Measurements from ENCODE around the gene ZDHHC3. TPM values are rescaled to one million over a fixed set of nuclear protein-coding genes. Genes with fewer than 3 reads are reported as not detected.

ZDHHC3 gene
- total and polyA plus RNA-seq, 9 donors = 39.1 to 47.6 (median 42.4) TPM

DNA sequence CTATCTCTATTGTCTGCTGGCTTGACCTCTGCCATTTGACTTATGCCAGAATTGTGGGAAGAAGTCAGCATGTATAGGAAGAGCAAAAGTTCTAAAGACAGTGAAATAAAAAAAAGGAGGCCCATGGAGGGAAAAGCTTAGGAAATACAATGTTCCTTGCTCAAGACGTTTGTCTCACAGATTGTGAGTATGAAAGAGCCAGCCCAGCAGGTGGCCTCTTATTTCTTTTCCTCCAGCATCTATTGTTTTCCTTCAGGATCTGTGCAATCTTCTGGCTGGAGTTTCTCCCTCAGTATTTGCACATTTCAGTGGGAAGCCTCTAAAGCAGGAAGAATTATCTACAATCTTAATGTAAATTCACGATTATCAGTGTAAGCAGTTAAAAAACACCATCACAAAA, 43.7 kb downstream of the ZDHHC3 start:
- Histone ChIP-seq H3K9me3 (replicated peaks; ENCODE audit: control insufficient read depth, low read depth, low read length) (no peaks in the 10 kb centered on the region), H3K27ac (ENCODE audit: low read length) (no peak overlapping the region), H3K4me3 (ENCODE audit: low read length) (no peak overlapping the region), H3K27me3 (ENCODE audit: control insufficient read depth, insufficient read depth, low read length) (no peaks in the 10 kb centered on the region), H3K4me1 (ENCODE audit: control insufficient read depth, insufficient read depth, low read length) (peaks cover 3% of the 10 kb centered on the region), H3K36me3 (ENCODE audit: control insufficient read depth, insufficient read depth, low read length) (peaks cover 63% of the 10 kb centered on the region)
- no peak for DNase-seq
- WGBS (ENCODE audit: insufficient coverage) = no CpG with 5 or more reads among the region's 2 CpGs

DNA sequence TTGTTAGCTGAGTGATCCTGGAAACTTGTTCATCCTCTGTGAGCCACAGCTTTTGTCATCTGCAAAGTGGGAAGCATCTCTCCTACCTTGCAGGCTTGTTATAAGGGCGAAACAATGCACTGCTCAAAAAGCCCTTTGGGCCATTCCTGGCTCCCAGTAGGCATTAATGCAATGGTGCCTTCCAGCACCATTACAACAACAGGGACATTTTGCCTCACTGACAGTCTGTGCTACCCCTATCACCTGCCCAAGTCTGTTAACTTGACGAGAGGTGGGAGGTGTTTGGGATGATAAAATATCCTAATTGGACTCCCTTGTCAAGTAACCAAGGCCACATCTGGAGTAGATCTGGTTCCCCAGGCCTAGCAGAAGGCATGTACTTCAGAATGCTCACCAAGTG, 44.2 kb downstream of the ZDHHC3 start:
- H3K9me3 ChIP-seq (replicated peaks; ENCODE audit: control insufficient read depth, low read depth, low read length) = no peaks in the 10 kb centered on the region
- no peak overlapping the region for H3K27ac ChIP-seq (ENCODE audit: low read length)
- peaks cover 68% of the 10 kb centered on the region for H3K36me3 ChIP-seq (ENCODE audit: control insufficient read depth, insufficient read depth, low read length)
- peaks cover 3% of the 10 kb centered on the region for H3K4me1 ChIP-seq (ENCODE audit: control insufficient read depth, insufficient read depth, low read length)
- H3K4me3 ChIP-seq (ENCODE audit: low read length) = no peak overlapping the region
- WGBS (ENCODE audit: insufficient coverage) = no CpG with 5 or more reads among the region's 2 CpGs
- no peak for DNase-seq
- no peaks in the 10 kb centered on the region for H3K27me3 ChIP-seq (ENCODE audit: control insufficient read depth, insufficient read depth, low read length)

- H3K27ac ChIP-seq (ENCODE audit: low read length) = no peak overlapping the region
- H3K4me3 ChIP-seq (ENCODE audit: low read length) = no peak overlapping the region
- peaks cover 72% of the 10 kb centered on the region for H3K36me3 ChIP-seq (ENCODE audit: control insufficient read depth, insufficient read depth, low read length)
- H3K27me3 ChIP-seq (ENCODE audit: control insufficient read depth, insufficient read depth, low read length) = no peaks in the 10 kb centered on the region
- no peak for DNase-seq
- peaks cover 3% of the 10 kb centered on the region for H3K4me1 ChIP-seq (ENCODE audit: control insufficient read depth, insufficient read depth, low read length)
- WGBS (ENCODE audit: insufficient coverage) = 80% methylated on average over 1 of the region's 2 CpGs
- H3K9me3 ChIP-seq (replicated peaks; ENCODE audit: control insufficient read depth, low read depth, low read length) = no peaks in the 10 kb centered on the region
These were observed 45.1 kb downstream of the ZDHHC3 start for GRCh38 chr3:44930911-44931310.

- H3K27ac ChIP-seq (ENCODE audit: low read length) = no peak overlapping the region
- peaks cover 3% of the 10 kb centered on the region for H3K4me1 ChIP-seq (ENCODE audit: control insufficient read depth, insufficient read depth, low read length)
- no peak overlapping the region for H3K4me3 ChIP-seq (ENCODE audit: low read length)
- H3K36me3 ChIP-seq (ENCODE audit: control insufficient read depth, insufficient read depth, low read length) = peaks cover 73% of the 10 kb centered on the region
- WGBS (ENCODE audit: insufficient coverage) = 100% methylated on average over 1 of the region's 5 CpGs
- no peaks in the 10 kb centered on the region for H3K9me3 ChIP-seq (replicated peaks; ENCODE audit: control insufficient read depth, low read depth, low read length)
- DNase-seq = no peak
- no peaks in the 10 kb centered on the region for H3K27me3 ChIP-seq (ENCODE audit: control insufficient read depth, insufficient read depth, low read length)
These were observed 46.2 kb downstream of the ZDHHC3 start for GRCh38 chr3:44929782-44930181.

GRCh38 chr3:44927371-44927770, 48.6 kb downstream of the ZDHHC3 start:
- DNase-seq = no peak
- no peaks in the 10 kb centered on the region for H3K27me3 ChIP-seq (ENCODE audit: control insufficient read depth, insufficient read depth, low read length)
- no peak overlapping the region for H3K27ac ChIP-seq (ENCODE audit: low read length)
- WGBS (ENCODE audit: insufficient coverage) = 93% methylated on average over 6 of the region's 7 CpGs
- peaks cover 59% of the 10 kb centered on the region for H3K36me3 ChIP-seq (ENCODE audit: control insufficient read depth, insufficient read depth, low read length)
- no peak overlapping the region for H3K4me3 ChIP-seq (ENCODE audit: low read length)
- H3K4me1 ChIP-seq (ENCODE audit: control insufficient read depth, insufficient read depth, low read length) = no peaks in the 10 kb centered on the region
- no peaks in the 10 kb centered on the region for H3K9me3 ChIP-seq (replicated peaks; ENCODE audit: control insufficient read depth, low read depth, low read length)

- Histone ChIP-seq H3K27ac (ENCODE audit: low read length) (no peak overlapping the region), H3K9me3 (replicated peaks; ENCODE audit: control insufficient read depth, low read depth, low read length) (no peaks in the 10 kb centered on the region), H3K4me1 (ENCODE audit: control insufficient read depth, insufficient read depth, low read length) (no peaks in the 10 kb centered on the region), H3K27me3 (ENCODE audit: control insufficient read depth, insufficient read depth, low read length) (no peaks in the 10 kb centered on the region), H3K36me3 (ENCODE audit: control insufficient read depth, insufficient read depth, low read length) (peaks cover 59% of the 10 kb centered on the region), H3K4me3 (ENCODE audit: low read length) (no peak overlapping the region)
- 98% methylated on average over 6 of the region's 7 CpGs for WGBS (ENCODE audit: insufficient coverage)
- no peak for DNase-seq
These were observed 49.1 kb downstream of the ZDHHC3 start for GRCh38 chr3:44926921-44927320.

- Histone ChIP-seq H3K4me1 (ENCODE audit: control insufficient read depth, insufficient read depth, low read length) (no peaks in the 10 kb centered on the region), H3K27ac (ENCODE audit: low read length) (no peak overlapping the region), H3K27me3 (ENCODE audit: control insufficient read depth, insufficient read depth, low read length) (no peaks in the 10 kb centered on the region), H3K4me3 (ENCODE audit: low read length) (no peak overlapping the region), H3K36me3 (ENCODE audit: control insufficient read depth, insufficient read depth, low read length) (peaks cover 57% of the 10 kb centered on the region), H3K9me3 (replicated peaks; ENCODE audit: control insufficient read depth, low read depth, low read length) (no peaks in the 10 kb centered on the region)
- no peak for DNase-seq
- WGBS (ENCODE audit: insufficient coverage) = 96% methylated on average over 4 of the region's 10 CpGs
These were observed 49.8 kb downstream of the ZDHHC3 start for GRCh38 chr3:44926172-44926571.

DNA sequence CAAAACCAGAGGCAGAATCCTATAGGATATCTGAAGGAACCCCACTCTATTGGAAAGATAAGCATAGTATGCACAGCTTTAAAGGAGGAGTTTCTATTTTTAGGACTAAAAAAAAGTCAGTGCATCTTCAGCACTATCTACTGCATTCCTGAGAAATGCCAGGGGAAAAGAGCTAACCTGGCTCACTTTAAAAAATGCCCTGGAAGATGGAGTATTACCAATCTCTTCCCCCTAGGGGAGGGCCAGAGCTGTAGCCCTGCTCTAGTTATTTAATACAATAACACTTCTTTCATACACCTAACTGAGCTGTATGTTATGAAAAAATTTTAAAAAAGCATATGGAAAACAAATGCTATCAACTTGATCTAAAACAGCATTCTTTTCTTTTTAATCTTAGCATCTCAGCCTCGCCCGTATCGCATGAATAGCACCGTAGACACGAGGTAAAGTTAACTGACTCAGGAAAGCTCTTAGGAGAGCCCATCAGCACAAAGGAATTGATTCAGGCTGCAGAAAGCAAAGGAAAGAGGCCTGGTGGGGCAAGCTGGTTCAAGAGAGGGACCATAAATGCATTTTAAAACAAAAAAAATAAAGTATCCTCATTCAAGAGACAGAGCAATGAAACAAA, 51.4 kb downstream of the ZDHHC3 start:
- Histone ChIP-seq H3K4me1 (ENCODE audit: control insufficient read depth, insufficient read depth, low read length) (no peaks in the 10 kb centered on the region), H3K27ac (ENCODE audit: low read length) (no peak overlapping the region), H3K36me3 (ENCODE audit: control insufficient read depth, insufficient read depth, low read length) (peaks cover 53% of the 10 kb centered on the region), H3K4me3 (ENCODE audit: low read length) (no peak overlapping the region), H3K27me3 (ENCODE audit: control insufficient read depth, insufficient read depth, low read length) (no peaks in the 10 kb centered on the region), H3K9me3 (replicated peaks; ENCODE audit: control insufficient read depth, low read depth, low read length) (no peaks in the 10 kb centered on the region)
- 93% methylated on average over 3 of the region's 5 CpGs for WGBS (ENCODE audit: insufficient coverage)
- DNase-seq = no peak

- DNase-seq = peak; percentile 32
- no peaks in the 10 kb centered on the region for H3K4me1 ChIP-seq (ENCODE audit: control insufficient read depth, insufficient read depth, low read length)
- 80% methylated on average over 2 of the region's 3 CpGs for WGBS (ENCODE audit: insufficient coverage)
- H3K4me3 ChIP-seq (ENCODE audit: low read length) = no peak overlapping the region
- peaks cover 48% of the 10 kb centered on the region for H3K36me3 ChIP-seq (ENCODE audit: control insufficient read depth, insufficient read depth, low read length)
- H3K27me3 ChIP-seq (ENCODE audit: control insufficient read depth, insufficient read depth, low read length) = no peaks in the 10 kb centered on the region
- no peak overlapping the region for H3K27ac ChIP-seq (ENCODE audit: low read length)
- no peaks in the 10 kb centered on the region for H3K9me3 ChIP-seq (replicated peaks; ENCODE audit: control insufficient read depth, low read depth, low read length)
These were observed 52.1 kb downstream of the ZDHHC3 start for GRCh38 chr3:44923632-44924456.

DNA sequence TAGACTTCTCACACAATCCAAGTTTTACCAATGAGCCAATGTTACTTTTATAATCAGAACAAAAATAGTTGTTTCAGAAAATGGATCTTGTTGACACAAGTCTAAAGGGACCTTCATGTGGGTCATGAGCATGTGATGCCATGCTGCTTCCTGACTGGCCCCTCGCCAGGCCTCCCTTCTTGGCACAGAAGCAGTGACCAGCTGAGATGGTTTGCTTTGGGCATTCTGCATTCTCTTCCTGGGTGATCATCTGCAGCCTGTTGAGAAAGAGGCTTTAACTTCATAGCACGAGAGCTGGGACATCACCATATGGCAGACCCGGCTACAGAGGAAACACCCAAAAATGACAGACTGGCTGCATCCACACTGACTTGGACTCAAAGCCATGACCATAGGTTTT, 55.9 kb downstream of the ZDHHC3 start:
- H3K27ac ChIP-seq (ENCODE audit: low read length) = no peak overlapping the region
- peaks cover 4% of the 10 kb centered on the region for H3K4me1 ChIP-seq (ENCODE audit: control insufficient read depth, insufficient read depth, low read length)
- H3K27me3 ChIP-seq (ENCODE audit: control insufficient read depth, insufficient read depth, low read length) = no peaks in the 10 kb centered on the region
- peaks cover 45% of the 10 kb centered on the region for H3K36me3 ChIP-seq (ENCODE audit: control insufficient read depth, insufficient read depth, low read length)
- no peaks in the 10 kb centered on the region for H3K9me3 ChIP-seq (replicated peaks; ENCODE audit: control insufficient read depth, low read depth, low read length)
- WGBS (ENCODE audit: insufficient coverage) = 85% methylated on average over 3 of the region's 3 CpGs
- no peak overlapping the region for H3K4me3 ChIP-seq (ENCODE audit: low read length)
- DNase-seq = no peak

All from muscle of leg (tissue), 11 donors.